ENCODE data around the gene CDH13. TPM values are rescaled to one million over a fixed set of nuclear protein-coding genes. Genes with fewer than 3 reads are reported as not detected.

Gene CDH13
- total and polyA plus RNA-seq, 9 of the 15 experiments (the other 6 are each of a cell fraction or from before 2014, with no cell fraction given): 0.03 TPM; not detected in 8

DNA sequence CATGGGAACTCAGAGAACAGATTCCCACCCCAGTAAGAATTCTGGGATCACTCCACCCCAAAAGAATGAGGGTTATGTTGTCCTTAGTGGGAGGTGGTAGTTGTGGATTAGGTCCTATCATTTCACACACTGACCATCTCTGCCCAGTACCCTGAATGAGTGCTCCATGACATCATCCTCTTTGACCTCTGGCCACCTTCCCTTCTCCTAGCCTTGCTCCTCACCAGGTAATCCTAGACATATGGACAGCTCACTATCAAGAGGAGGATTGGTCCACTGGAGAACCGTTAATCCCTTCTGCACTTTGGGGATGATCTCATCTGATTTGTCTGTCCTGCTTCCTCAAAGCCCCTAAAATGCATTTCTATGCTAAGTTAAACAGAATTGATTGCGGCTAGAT lies 642.8 kb downstream of the CDH13 start:
- DNase-seq (ENCODE audit: extremely low read depth in 1 of 4, low spot score in 3 of 4) (no peak), FAIRE-seq (no peak), ATAC-seq (no peak)
- in situ Hi-C loops (cut with MboI) (no loop called here), intact Hi-C loops (cut with micrococcal nuclease) (no loop called here)
- Histone ChIP-seq H3K9me3 (replicated peaks; ENCODE audit: control insufficient read depth, insufficient read depth, low read depth, low read length) (no peaks in the 10 kb centered on the region), H4K20me1 (replicated peaks; ENCODE audit: control insufficient read depth, insufficient read depth, low read length) (no peaks in the 10 kb centered on the region), H3K36me3 (ENCODE audit: control insufficient read depth, insufficient read depth, low read length) (no peaks in the 10 kb centered on the region), H3K27ac (ENCODE audit: extremely low read depth, low read depth, low read length) (no peak overlapping the region), H3K27me3 (ENCODE audit: control insufficient read depth in 2 of 2, insufficient read depth in 2 of 2, low read length in 2 of 2) (no peaks in the 10 kb centered on the region), H3K4me3 (no peak overlapping the region), H2AFZ (ENCODE audit: low read depth, low read length) (no peak overlapping the region), H3K4me2 (ENCODE audit: insufficient read depth, low read length) (no peak overlapping the region), H3K79me2 (ENCODE audit: control insufficient read depth, insufficient read depth, low read length) (no peaks in the 10 kb centered on the region), H3K9me1 (ENCODE audit: control insufficient read depth, insufficient read depth, low read length) (no peaks in the 10 kb centered on the region), H3K4me1 (replicated peaks in 1 of 2; ENCODE audit: control insufficient read depth in 2 of 2, insufficient read depth in 2 of 2, low read length in 2 of 2) (no peaks in the 10 kb centered on the region), H3K9ac (ENCODE audit: insufficient read depth in 1 of 2, low read depth in 2 of 2, low read length in 2 of 2) (no peak overlapping the region)
- ChIA-PET CTCF (ENCODE audit: low intra/inter-chr PET ratio) (no interaction called here), POLR2A (no interaction called here)
- no TSS peak for BruUV-seq (replicated peaks)
- WGBS (ENCODE audit: insufficient coverage, low coverage, missing lambda C conversion rate): 3% methylated on average over 2 of the region's 2 CpGs
- TF ChIP-seq ZC3H11A (IDR thresholded peaks at IDR 0.05; ENCODE audit: low read depth, low read length) (no peak), SRSF3 (IDR thresholded peaks at IDR 0.05; ENCODE audit: insufficient read depth, low read length) (no peak), MIER1 (IDR thresholded peaks at IDR 0.05; ENCODE audit: low read depth) (no peak), LEF1 (IDR thresholded peaks at IDR 0.05) (no peak), ASH1L (IDR thresholded peaks at IDR 0.05; ENCODE audit: borderline replicate concordance, low read depth, partially characterized antibody) (no peak), EWSR1 (IDR thresholded peaks at IDR 0.05; ENCODE audit: borderline replicate concordance, low read depth, partially characterized antibody) (no peak)
- TF ChIP-seq, protein P1, sequence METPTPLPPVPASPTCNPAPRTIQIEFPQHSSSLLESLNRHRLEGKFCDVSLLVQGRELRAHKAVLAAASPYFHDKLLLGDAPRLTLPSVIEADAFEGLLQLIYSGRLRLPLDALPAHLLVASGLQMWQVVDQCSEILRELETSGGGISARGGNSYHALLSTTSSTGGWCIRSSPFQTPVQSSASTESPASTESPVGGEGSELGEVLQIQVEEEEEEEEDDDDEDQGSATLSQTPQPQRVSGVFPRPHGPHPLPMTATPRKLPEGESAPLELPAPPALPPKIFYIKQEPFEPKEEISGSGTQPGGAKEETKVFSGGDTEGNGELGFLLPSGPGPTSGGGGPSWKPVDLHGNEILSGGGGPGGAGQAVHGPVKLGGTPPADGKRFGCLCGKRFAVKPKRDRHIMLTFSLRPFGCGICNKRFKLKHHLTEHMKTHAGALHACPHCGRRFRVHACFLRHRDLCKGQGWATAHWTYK (CRISPR knock-in tag; IDR thresholded peaks at IDR 0.05): no peak
- TF ChIP-seq, protein P2, sequence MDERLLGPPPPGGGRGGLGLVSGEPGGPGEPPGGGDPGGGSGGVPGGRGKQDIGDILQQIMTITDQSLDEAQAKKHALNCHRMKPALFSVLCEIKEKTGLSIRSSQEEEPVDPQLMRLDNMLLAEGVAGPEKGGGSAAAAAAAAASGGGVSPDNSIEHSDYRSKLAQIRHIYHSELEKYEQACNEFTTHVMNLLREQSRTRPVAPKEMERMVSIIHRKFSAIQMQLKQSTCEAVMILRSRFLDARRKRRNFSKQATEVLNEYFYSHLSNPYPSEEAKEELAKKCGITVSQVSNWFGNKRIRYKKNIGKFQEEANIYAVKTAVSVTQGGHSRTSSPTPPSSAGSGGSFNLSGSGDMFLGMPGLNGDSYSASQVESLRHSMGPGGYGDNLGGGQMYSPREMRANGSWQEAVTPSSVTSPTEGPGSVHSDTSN (CRISPR knock-in tag; IDR thresholded peaks at IDR 0.05; ENCODE audit: low read depth): no peak
- TF ChIP-seq, protein P2 (tag; conservative IDR thresholded peaks at IDR 0.05; ENCODE audit: low read depth): no peak

Measured in K562 (cell line).